Glomerular visceral epithelial cell (primary cell): Measurements from ENCODE around the gene PCDH10.
"Not testable (repeated sequence)": the region's sequence is repeated elsewhere in the genome, so short reads cannot be mapped to it uniquely, and the experiment has no call there.

ENCODE experiments used
- DNase-seq: peaks from one replicate; pipeline ENCODE4 v3.0.0-alpha.2; 2016; ENCODE audit errors: extremely low spot score

The PCDH10 gene

GRCh38 chr4:133240451-133240850 is 91.4 kb downstream of the PCDH10 start:
- DNase-seq, result not testable (repeated sequence)
